ENCODE results near the gene EXD3.
A peak's percentile ranks its signal among the peaks of the same experiment; 100 is the strongest.

EXD3 gene

DNA sequence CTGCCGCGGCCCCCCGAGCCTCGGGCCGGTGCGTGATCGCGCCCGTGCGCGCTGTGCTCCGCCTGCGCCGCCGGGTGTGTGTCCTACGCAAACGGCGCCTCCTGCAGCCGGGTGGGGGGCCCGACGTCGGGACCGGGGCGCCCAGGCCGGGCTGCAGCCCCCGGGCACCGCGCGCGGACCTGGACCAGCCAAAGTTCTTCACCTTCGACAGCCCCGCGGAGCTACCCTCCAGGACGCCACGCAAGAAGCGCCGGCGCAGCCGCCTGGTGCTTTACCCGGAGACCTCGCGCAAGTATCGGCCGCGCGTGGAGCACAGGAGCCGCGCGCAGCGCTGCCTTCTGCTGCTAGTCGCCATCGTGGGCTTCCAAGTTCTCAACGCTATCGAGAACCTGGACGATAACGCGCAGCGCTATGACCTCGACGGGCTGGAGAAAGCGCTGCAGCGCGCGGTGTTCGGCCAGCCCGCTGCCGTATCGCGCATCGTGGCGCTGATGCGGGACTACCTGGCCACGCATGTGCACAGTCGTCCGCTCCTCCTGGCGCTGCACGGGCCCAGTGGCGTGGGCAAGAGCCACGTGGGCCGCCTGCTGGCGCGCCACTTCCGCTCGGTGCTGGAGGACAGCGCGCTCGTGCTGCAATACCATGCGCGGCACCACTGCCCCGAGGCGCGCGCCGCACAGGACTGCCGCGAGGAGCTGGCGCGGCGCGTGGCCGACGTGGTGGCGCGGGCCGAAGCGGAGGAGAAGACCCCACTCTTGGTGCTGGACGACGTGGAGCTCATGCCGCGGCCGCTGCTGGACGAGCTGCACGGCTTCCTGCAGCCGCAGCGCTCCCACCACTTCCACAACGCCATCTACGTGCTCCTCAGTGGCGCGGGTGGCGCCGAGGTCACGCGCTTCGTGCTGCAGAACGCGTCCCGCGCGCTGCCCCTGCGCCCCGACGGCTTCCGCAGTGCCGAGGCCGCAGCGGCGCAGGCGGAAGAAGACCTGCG lies 143.9 kb downstream of the EXD3 start:
- DNase-seq = no peak

GRCh38 chr9:137278061-137278701 lies 144.8 kb downstream of the EXD3 start:
- peak; percentile 24 for DNase-seq

- DNase-seq = peak; percentile 15
These were observed 145.5 kb downstream of the EXD3 start, which contains the start of gene TOR4A for GRCh38 chr9:137277329-137278041. TOR4A (plus strand) TSS chr9:137277726; CDS start chr9:137278690, 964 bp downstream.

- no peak for DNase-seq
These were observed 146.3 kb downstream of the EXD3 start for GRCh38 chr9:137276473-137277328.

DNA sequence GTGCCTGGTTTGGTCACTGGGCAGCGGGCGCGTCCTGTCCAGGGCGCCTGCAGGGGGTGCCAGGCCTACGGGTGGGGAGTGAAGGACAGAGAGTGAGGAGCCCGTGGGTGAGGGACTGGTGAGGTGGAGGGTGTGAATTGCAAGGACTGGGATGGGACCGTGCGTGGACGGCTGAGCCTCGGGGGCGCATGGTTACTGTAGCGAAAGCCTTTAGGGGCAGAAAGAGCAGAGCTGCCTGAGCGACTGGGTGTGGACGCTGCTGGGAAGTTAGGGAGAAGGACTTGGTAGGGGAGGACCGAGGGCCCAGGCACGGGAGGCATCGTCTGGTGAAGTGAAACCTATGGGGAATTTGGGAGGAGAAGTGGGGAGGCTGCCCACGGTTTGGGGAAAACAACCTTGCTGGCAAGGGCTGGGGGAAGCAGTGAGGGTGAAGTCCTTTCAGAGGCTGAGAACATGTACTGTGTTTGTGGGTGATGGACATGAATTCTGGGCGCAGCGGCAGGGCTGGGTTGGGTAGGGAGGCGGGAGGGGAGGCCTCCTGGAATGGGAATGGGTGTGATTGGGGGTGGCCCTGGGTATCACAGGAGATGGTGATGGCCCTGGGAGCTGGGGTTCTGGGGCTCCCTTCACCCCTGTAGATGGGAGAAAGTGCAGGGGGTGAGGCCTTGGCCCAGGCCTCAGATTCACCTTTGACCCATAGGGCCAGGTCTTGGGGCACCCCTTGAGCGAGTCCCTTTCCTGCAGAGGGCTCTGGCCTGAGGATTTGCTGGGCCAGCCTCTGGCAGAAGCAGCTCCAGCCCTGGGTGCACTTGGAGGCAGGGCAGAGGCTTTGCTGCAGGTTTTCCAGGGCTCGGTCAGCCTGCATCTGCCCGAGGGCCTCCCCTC lies 147.1 kb downstream of the EXD3 start:
- DNase-seq = no peak

DNA sequence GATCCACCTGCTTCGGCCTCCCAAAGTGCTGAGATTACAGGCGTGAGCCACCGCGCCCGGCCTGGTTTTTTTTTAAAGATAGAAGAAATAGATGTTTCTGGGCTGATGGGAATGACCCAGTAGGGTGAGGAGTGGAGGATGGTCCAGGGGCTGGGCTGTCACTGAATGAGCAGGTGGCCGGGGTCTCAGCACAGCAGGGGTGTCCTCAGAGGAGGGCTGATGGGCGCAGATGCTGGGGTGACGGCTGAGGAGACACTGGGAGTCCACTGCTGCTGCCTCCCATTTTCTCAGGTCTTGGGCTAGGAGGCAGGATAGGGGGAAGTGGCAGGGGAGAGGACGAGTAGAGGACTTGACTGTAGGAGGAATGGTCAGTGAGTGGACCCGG lies 147.8 kb downstream of the EXD3 start:
- DNase-seq = no peak

DNA sequence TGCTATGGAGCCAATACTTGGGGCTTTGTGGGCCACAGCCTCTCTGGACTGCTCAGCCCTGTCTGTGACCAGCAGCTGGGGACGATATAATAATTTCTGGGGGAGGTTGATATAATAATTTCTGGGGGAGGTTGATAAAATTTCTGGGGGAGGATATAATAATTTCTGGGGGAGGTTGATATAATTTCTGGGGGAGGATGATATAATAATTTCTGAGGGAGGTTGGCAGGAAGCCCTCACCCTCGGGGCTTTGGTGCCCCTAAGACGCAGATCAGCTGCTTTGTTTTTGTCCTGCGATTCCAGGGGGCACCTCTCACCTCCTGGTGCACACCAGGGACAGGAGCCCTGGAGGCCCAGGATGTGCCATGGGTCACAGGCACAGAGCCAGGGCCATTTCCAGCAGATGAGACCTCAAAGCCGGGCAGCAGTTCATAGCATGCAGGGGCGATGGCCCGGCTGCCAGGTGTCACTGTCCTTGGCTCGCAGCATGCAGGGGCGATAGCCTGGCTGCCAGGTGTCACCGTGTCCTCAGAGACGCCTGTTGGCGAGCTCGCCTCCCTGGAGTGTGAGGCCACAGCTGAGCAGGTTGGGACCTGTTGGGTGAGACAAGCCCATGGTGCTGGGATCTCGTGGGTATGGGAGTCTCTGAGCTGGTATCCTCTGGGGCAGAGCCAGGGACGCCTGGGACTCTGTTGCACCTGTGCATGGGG lies 149.2 kb downstream of the EXD3 start:
- DNase-seq = no peak

DNA sequence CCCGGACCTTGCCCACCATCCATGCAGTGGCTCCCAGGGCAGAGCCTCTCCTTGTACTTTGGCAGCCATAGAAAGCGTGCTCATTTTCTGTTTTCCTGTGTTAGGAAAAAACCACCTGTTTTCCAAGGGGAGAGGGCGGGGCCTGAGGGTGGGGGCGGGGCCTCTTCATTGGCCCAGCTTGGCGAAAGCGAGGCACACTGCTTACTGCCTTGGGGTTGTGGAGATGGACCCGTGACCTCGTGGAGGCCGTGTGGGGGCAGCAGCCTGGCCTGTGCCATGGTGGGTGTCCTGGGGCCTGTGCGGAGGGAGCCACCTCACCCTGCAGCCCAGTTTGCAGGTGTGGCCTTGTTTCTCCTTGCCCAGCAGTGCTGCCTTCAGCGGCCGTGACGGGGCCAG lies 149.9 kb downstream of the EXD3 start:
- DNase-seq = no peak

GRCh38 chr9:137272241-137273094 lies 150.5 kb downstream of the EXD3 start:
- no peak for DNase-seq

- no peak for DNase-seq
These were observed 151.3 kb downstream of the EXD3 start for GRCh38 chr9:137271696-137272076.

DNA sequence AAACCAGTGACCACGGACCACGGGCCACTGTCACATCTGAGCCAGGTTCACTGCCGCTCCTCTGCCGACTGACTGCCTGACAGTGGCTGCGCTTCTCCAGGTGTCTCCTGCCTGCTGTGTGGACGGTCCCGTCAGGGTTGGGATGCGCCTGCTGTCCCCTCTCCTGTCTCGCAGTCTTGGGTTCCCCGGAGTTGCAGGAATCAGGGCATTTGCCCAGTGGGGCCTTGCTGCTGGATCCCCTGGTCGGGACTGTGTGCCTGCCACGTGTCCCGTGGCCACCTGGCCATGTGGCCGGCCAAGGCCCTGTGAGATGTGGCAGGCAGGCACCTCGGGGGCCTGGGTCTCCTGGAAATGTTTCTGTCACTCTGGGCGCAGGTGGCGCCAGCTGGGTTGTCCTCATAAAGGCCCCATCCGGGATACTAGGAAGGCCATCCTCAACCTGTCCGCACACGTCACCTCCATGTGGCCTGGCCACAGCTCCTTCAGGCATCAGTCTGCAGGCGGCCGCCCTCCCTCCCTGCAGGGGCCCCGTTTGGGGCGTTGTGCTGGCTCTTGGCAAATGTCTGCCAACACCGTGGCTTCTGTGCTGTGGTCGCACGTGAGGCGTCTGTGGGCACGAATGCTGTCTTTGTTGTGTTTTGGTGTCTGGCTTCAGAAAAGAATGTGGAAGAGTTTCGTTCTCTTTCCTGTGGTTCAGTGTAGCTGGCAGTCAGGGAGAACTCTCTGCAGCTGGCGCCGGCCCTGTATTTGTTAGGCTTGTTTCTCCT lies 151.8 kb downstream of the EXD3 start:
- DNase-seq = no peak

- no peak for DNase-seq
These were observed 153.7 kb downstream of the EXD3 start for GRCh38 chr9:137269231-137269772.

DNA sequence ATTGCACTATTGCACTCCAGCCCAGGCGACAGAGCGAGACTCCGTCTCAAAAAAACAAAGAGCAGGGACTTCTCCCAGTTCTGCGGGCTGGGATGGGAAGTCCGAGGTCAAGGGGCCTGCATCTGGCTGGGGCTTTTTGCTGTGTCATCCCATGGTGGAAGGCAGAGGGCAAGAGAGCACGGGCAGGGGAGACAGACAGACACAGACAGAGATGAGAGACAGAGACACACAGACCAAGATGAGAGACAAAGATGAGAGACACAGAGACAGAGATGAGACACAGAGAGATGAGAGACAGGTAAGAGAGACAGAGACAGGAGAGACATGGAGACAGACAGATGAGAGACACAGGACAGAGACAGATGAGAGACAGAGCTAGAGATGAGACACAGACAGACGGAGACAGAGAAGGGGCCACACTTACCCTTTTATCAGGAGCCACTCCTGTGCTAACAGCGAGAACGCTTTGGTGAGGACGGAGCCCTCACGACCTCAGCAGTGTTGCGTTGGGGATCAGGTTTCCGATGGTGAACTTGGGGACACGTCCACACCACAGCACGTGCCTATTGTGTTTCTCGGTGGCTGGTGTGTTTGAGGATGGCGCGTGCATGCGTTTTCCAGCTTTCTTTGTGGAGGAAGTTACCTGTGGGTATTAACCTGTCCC lies 154.3 kb downstream of the EXD3 start:
- DNase-seq = no peak

GRCh38 chr9:137267933-137268355 lies 155.0 kb downstream of the EXD3 start:
- DNase-seq = no peak

GRCh38 chr9:137266585-137267453 lies 156.1 kb downstream of the EXD3 start:
- no peak for DNase-seq

DNA sequence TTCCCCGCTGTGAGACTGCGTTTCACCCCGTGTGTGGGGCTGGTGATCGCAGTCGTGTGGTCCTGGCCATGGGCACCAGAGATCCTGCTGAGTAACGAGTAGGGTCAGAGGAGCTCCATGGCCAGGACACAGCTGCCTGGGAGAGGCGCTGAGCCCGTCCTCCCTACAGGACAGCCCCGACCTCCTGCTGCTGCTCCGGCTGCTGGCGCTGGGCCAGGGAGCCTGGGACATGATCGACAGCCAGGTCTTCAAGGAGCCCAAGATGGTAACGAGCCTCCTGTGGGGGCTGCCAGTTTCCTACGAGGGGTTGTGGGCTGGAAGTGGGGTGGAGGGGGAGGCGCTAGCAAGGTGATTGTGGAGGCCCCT lies 156.8 kb downstream of the EXD3 start:
- DNase-seq = no peak

All from stimulated activated naive CD4-positive, alpha-beta T cell treated with Interleukin-2 at 50 U/mL for 16 hours (primary cell).